ENCODE data around the gene PCBP3.

The PCBP3 gene

GRCh38 chr21:45833414-45833813 is 189.9 kb downstream of the PCBP3 start:
- Histone ChIP-seq H3K9ac (ENCODE audit: low read depth, low read length) (no peak overlapping the region), H3K4me1 (ENCODE audit: control insufficient read depth, insufficient read depth, low read length) (no peaks in the 10 kb centered on the region), H3K36me3 (ENCODE audit: control insufficient read depth, insufficient read depth, low read length) (peaks cover 2% of the 10 kb centered on the region), H3K9me3 (ENCODE audit: control insufficient read depth, insufficient read depth, low read length) (no peaks in the 10 kb centered on the region), H3K4me3 (ENCODE audit: low read depth, low read length) (no peak overlapping the region), H3K27me3 (ENCODE audit: control insufficient read depth, insufficient read depth, low read length) (no peaks in the 10 kb centered on the region)

GRCh38 chr21:45834026-45834715 is 190.6 kb downstream of the PCBP3 start:
- Histone ChIP-seq H3K4me3 (ENCODE audit: low read depth, low read length) (no peak overlapping the region), H3K9me3 (ENCODE audit: control insufficient read depth, insufficient read depth, low read length) (no peaks in the 10 kb centered on the region), H3K27me3 (ENCODE audit: control insufficient read depth, insufficient read depth, low read length) (no peaks in the 10 kb centered on the region), H3K9ac (ENCODE audit: low read depth, low read length) (no peak overlapping the region), H3K4me1 (ENCODE audit: control insufficient read depth, insufficient read depth, low read length) (no peaks in the 10 kb centered on the region), H3K36me3 (ENCODE audit: control insufficient read depth, insufficient read depth, low read length) (peaks cover 2% of the 10 kb centered on the region)

GRCh38 chr21:45834821-45835293 is 191.3 kb downstream of the PCBP3 start:
- no peaks in the 10 kb centered on the region for H3K27me3 ChIP-seq (ENCODE audit: control insufficient read depth, insufficient read depth, low read length)
- no peaks in the 10 kb centered on the region for H3K4me1 ChIP-seq (ENCODE audit: control insufficient read depth, insufficient read depth, low read length)
- no peak overlapping the region for H3K9ac ChIP-seq (ENCODE audit: low read depth, low read length)

GRCh38 chr21:45835301-45836267 is 192.1 kb downstream of the PCBP3 start:
- H3K4me1 ChIP-seq (ENCODE audit: control insufficient read depth, insufficient read depth, low read length) = no peaks in the 10 kb centered on the region
- no peaks in the 10 kb centered on the region for H3K9me3 ChIP-seq (ENCODE audit: control insufficient read depth, insufficient read depth, low read length)
- H3K27me3 ChIP-seq (ENCODE audit: control insufficient read depth, insufficient read depth, low read length) = no peaks in the 10 kb centered on the region
- no peak overlapping the region for H3K9ac ChIP-seq (ENCODE audit: low read depth, low read length)
- no peak overlapping the region for H3K4me3 ChIP-seq (ENCODE audit: low read depth, low read length)
- H3K36me3 ChIP-seq (ENCODE audit: control insufficient read depth, insufficient read depth, low read length) = peaks cover 2% of the 10 kb centered on the region

More at GRCh38 chr21:45834821-45835293, 191.3 kb downstream of the PCBP3 start:
- H3K36me3 ChIP-seq (ENCODE audit: control insufficient read depth, insufficient read depth, low read length) = peaks cover 2% of the 10 kb centered on the region
- H3K9me3 ChIP-seq (ENCODE audit: control insufficient read depth, insufficient read depth, low read length) = no peaks in the 10 kb centered on the region
- no peak overlapping the region for H3K4me3 ChIP-seq (ENCODE audit: low read depth, low read length)

- Histone ChIP-seq H3K9me3 (ENCODE audit: control insufficient read depth, insufficient read depth, low read length) (no peaks in the 10 kb centered on the region), H3K36me3 (ENCODE audit: control insufficient read depth, insufficient read depth, low read length) (peaks cover 2% of the 10 kb centered on the region), H3K27me3 (ENCODE audit: control insufficient read depth, insufficient read depth, low read length) (no peaks in the 10 kb centered on the region), H3K4me1 (ENCODE audit: control insufficient read depth, insufficient read depth, low read length) (no peaks in the 10 kb centered on the region), H3K4me3 (ENCODE audit: low read depth, low read length) (no peak overlapping the region), H3K9ac (ENCODE audit: low read depth, low read length) (no peak overlapping the region)
These were observed 192.7 kb downstream of the PCBP3 start for GRCh38 chr21:45836268-45836655.

- Histone ChIP-seq H3K27me3 (ENCODE audit: control insufficient read depth, insufficient read depth, low read length) (no peaks in the 10 kb centered on the region), H3K4me1 (ENCODE audit: control insufficient read depth, insufficient read depth, low read length) (no peaks in the 10 kb centered on the region), H3K4me3 (ENCODE audit: low read depth, low read length) (no peak overlapping the region), H3K36me3 (ENCODE audit: control insufficient read depth, insufficient read depth, low read length) (peaks cover 2% of the 10 kb centered on the region), H3K9ac (ENCODE audit: low read depth, low read length) (no peak overlapping the region), H3K9me3 (ENCODE audit: control insufficient read depth, insufficient read depth, low read length) (no peaks in the 10 kb centered on the region)
These were observed 193.5 kb downstream of the PCBP3 start for GRCh38 chr21:45836694-45837670.

- Histone ChIP-seq H3K9me3 (ENCODE audit: control insufficient read depth, insufficient read depth, low read length) (no peaks in the 10 kb centered on the region), H3K36me3 (ENCODE audit: control insufficient read depth, insufficient read depth, low read length) (peaks cover 2% of the 10 kb centered on the region), H3K4me1 (ENCODE audit: control insufficient read depth, insufficient read depth, low read length) (no peaks in the 10 kb centered on the region), H3K9ac (ENCODE audit: low read depth, low read length) (no peak overlapping the region), H3K27me3 (ENCODE audit: control insufficient read depth, insufficient read depth, low read length) (no peaks in the 10 kb centered on the region), H3K4me3 (ENCODE audit: low read depth, low read length) (no peak overlapping the region)
These were observed 194.4 kb downstream of the PCBP3 start for GRCh38 chr21:45837936-45838335.

- Histone ChIP-seq H3K36me3 (ENCODE audit: control insufficient read depth, insufficient read depth, low read length) (peaks cover 2% of the 10 kb centered on the region), H3K9ac (ENCODE audit: low read depth, low read length) (no peak overlapping the region)
These were observed 195.1 kb downstream of the PCBP3 start for GRCh38 chr21:45838634-45839033.

GRCh38 chr21:45839274-45839673 is 195.7 kb downstream of the PCBP3 start:
- Histone ChIP-seq H3K9me3 (ENCODE audit: control insufficient read depth, insufficient read depth, low read length) (no peaks in the 10 kb centered on the region), H3K9ac (ENCODE audit: low read depth, low read length) (no peak overlapping the region), H3K4me3 (ENCODE audit: low read depth, low read length) (no peak overlapping the region), H3K27me3 (ENCODE audit: control insufficient read depth, insufficient read depth, low read length) (no peaks in the 10 kb centered on the region), H3K36me3 (ENCODE audit: control insufficient read depth, insufficient read depth, low read length) (peaks cover 2% of the 10 kb centered on the region), H3K4me1 (ENCODE audit: control insufficient read depth, insufficient read depth, low read length) (no peaks in the 10 kb centered on the region)

More at GRCh38 chr21:45838634-45839033, 195.1 kb downstream of the PCBP3 start:
- Histone ChIP-seq H3K4me3 (ENCODE audit: low read depth, low read length) (no peak overlapping the region), H3K27me3 (ENCODE audit: control insufficient read depth, insufficient read depth, low read length) (no peaks in the 10 kb centered on the region), H3K9me3 (ENCODE audit: control insufficient read depth, insufficient read depth, low read length) (no peaks in the 10 kb centered on the region), H3K4me1 (ENCODE audit: control insufficient read depth, insufficient read depth, low read length) (no peaks in the 10 kb centered on the region)

- no peak overlapping the region for H3K9ac ChIP-seq (ENCODE audit: low read depth, low read length)
- H3K4me1 ChIP-seq (ENCODE audit: control insufficient read depth, insufficient read depth, low read length) = no peaks in the 10 kb centered on the region
- H3K4me3 ChIP-seq (ENCODE audit: low read depth, low read length) = no peak overlapping the region
- no peaks in the 10 kb centered on the region for H3K9me3 ChIP-seq (ENCODE audit: control insufficient read depth, insufficient read depth, low read length)
- H3K27me3 ChIP-seq (ENCODE audit: control insufficient read depth, insufficient read depth, low read length) = no peaks in the 10 kb centered on the region
- H3K36me3 ChIP-seq (ENCODE audit: control insufficient read depth, insufficient read depth, low read length) = peaks cover 2% of the 10 kb centered on the region
These were observed 197.5 kb downstream of the PCBP3 start for GRCh38 chr21:45841033-45841432.

- no peak overlapping the region for H3K9ac ChIP-seq (ENCODE audit: low read depth, low read length)
- H3K4me3 ChIP-seq (ENCODE audit: low read depth, low read length) = no peak overlapping the region
- H3K9me3 ChIP-seq (ENCODE audit: control insufficient read depth, insufficient read depth, low read length) = no peaks in the 10 kb centered on the region
- no peaks in the 10 kb centered on the region for H3K27me3 ChIP-seq (ENCODE audit: control insufficient read depth, insufficient read depth, low read length)
- H3K4me1 ChIP-seq (ENCODE audit: control insufficient read depth, insufficient read depth, low read length) = no peaks in the 10 kb centered on the region
- H3K36me3 ChIP-seq (ENCODE audit: control insufficient read depth, insufficient read depth, low read length) = no peaks in the 10 kb centered on the region
These were observed 199.9 kb downstream of the PCBP3 start for GRCh38 chr21:45843426-45843825.

All from iPS-15b (cell line).